ENCODE results near the gene ERMARD. TPM values are rescaled to one million over a fixed set of nuclear protein-coding genes. Genes with fewer than 3 reads are reported as not detected.

The ERMARD gene
- total RNA-seq, 2 donors from 2014 or later, result 8.6 to 12.2 TPM

DNA sequence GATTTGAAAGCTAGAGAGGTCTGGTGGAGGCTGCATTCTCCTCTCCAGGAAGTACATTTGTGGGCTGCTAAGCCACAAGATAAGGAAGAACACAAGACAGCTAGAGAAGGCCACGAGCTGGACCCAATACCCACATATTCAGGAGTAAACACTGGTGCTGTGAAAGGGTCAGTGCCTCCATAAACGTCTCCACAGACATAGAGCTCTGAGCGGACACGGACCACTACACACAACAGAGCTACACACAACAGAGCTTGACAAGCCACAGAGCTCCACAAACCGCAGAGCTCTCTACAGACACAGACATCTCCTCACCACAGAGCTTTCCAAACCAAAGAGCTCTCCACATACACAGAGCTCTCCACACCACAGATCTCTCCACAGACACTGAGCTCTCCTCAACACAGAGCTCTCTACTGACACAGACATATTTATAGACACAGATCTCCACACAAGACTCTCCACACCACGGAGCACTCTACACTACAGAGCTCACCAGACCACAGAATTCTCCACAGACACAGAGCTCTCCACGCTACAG is 51.9 kb downstream of the ERMARD start:
- no peak for DNase-seq
- 35 to 50% methylated on average over 6 to 7 of the region's 7 CpGs for WGBS, 2 donors
- ATAC-seq, result no peak
- Histone ChIP-seq H3K9me3 (no peaks in the 10 kb centered on the region), H3K36me3 (replicated peaks in 1 of 2; ENCODE audit: insufficient read depth in 1 of 2, low read depth in 2 of 2) (no peaks in the 10 kb centered on the region), H3K27ac (no peak overlapping the region), H3K4me3 (no peak overlapping the region), H3K4me1 (peaks cover 36% of the 10 kb centered on the region), H3K27me3 (no peaks in the 10 kb centered on the region)
- no peak for TF ChIP-seq POLR2A (IDR thresholded peaks at IDR 0.05)
- intact Hi-C loops (cut with DNase I), result no loop called here

DNA sequence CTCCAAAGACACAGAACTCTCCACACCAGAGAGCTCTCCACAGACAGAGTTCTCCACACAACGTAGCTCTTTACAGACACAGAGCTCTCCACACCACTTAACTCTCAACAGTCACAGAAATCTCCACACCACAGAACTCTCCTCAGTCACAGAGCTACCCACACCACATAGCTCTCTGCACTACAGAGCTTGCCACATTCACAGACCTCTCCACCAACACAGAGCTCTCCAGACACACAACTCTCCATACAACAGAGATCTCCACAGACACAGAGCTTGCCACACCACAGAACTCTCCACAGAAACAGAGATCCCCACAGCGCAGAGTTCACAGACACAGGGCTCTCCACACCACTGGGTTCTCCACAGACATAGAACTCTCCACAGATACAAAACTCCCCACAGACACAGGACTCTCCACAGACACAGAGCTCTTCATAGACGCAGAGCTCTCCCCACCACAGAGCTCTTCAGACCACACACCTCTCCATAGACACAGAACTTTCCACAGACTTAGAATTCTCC is 52.5 kb downstream of the ERMARD start:
- H3K27ac ChIP-seq, result no peak overlapping the region
- H3K36me3 ChIP-seq (replicated peaks in 1 of 2; ENCODE audit: insufficient read depth in 1 of 2, low read depth in 2 of 2), result no peaks in the 10 kb centered on the region
- no peaks in the 10 kb centered on the region for H3K27me3 ChIP-seq
- DNase-seq (no peak), ATAC-seq (no peak)
- H3K4me1 ChIP-seq, result peaks cover 35% of the 10 kb centered on the region
- intact Hi-C loops (cut with DNase I), result no loop called here
- WGBS, 2 donors, result 48 to 64% methylated on average over 3 of the region's 3 CpGs
- no peak overlapping the region for H3K4me3 ChIP-seq
- no peak for TF ChIP-seq CTCF (IDR thresholded peaks at IDR 0.05)
- no peak for TF ChIP-seq POLR2A (IDR thresholded peaks at IDR 0.05)
- H3K9me3 ChIP-seq, result no peaks in the 10 kb centered on the region

- no peaks in the 10 kb centered on the region for H3K27me3 ChIP-seq
- TF ChIP-seq CTCF (IDR thresholded peaks at IDR 0.05), result no peak
- TF ChIP-seq POLR2A (IDR thresholded peaks at IDR 0.05), result no peak
- peaks cover 30% of the 10 kb centered on the region for H3K4me1 ChIP-seq
- no peak overlapping the region for H3K27ac ChIP-seq
- no peak overlapping the region for H3K4me3 ChIP-seq
- DNase-seq, result no peak
- no peaks in the 10 kb centered on the region for H3K36me3 ChIP-seq (replicated peaks in 1 of 2; ENCODE audit: insufficient read depth in 1 of 2, low read depth in 2 of 2)
- H3K9me3 ChIP-seq, result no peaks in the 10 kb centered on the region
- no peak for ATAC-seq
- intact Hi-C loops (cut with DNase I), result no loop called here
These were observed 53.0 kb downstream of the ERMARD start for GRCh38 chr6:169804427-169804826.

GRCh38 chr6:169805242-169805838 is 53.9 kb downstream of the ERMARD start:
- Histone ChIP-seq H3K27me3 (no peaks in the 10 kb centered on the region), H3K36me3 (replicated peaks in 1 of 2; ENCODE audit: insufficient read depth in 1 of 2, low read depth in 2 of 2) (no peaks in the 10 kb centered on the region), H3K27ac (no peak overlapping the region), H3K4me3 (no peak overlapping the region), H3K9me3 (no peaks in the 10 kb centered on the region), H3K4me1 (peaks cover 20% of the 10 kb centered on the region)
- ATAC-seq (no peak), DNase-seq (no peak)
- WGBS, 2 donors, result 48 to 57% methylated on average over 7 of the region's 7 CpGs
- TF ChIP-seq POLR2A (IDR thresholded peaks at IDR 0.05) (no peak), CTCF (IDR thresholded peaks at IDR 0.05) (no peak)
- intact Hi-C loops (cut with DNase I), result no loop called here

GRCh38 chr6:169806701-169807100 is 55.3 kb downstream of the ERMARD start:
- Histone ChIP-seq H3K4me1 (peaks cover 7% of the 10 kb centered on the region), H3K27me3 (no peaks in the 10 kb centered on the region), H3K27ac (no peak overlapping the region), H3K9me3 (no peaks in the 10 kb centered on the region), H3K36me3 (replicated peaks in 1 of 2; ENCODE audit: insufficient read depth in 1 of 2, low read depth in 2 of 2) (no peaks in the 10 kb centered on the region), H3K4me3 (no peak overlapping the region)
- ATAC-seq, result no peak
- DNase-seq, result no peak
- intact Hi-C loops (cut with DNase I), result no loop called here
- WGBS, 2 donors, result 63 to 64% methylated on average over 1 of the region's 1 CpG
- no peak for TF ChIP-seq POLR2A (IDR thresholded peaks at IDR 0.05)
- TF ChIP-seq CTCF (IDR thresholded peaks at IDR 0.05), result no peak
